Tibial nerve (tissue), 4 donors: Measurements from ENCODE around the gene OR6B2. TPM values are rescaled to one million over a fixed set of nuclear protein-coding genes. Genes with fewer than 3 reads are reported as not detected.

Experiments
- DNase-seq, 2 donors: peaks; one replicate each; pipeline ENCODE4 v3.0.0-alpha.2; 2019; ENCODE audit warnings: low spot score in 2 of 2
- H3K27ac ChIP-seq, 4 donors: fragments of 200-600 bp; sonication (generic) in 3 of 4; one replicate each; pipeline ENCODE4 v1.5.1; 2017 to 2019; ENCODE audit warnings: mild to moderate bottlenecking in 1 of 4
- H3K27me3 ChIP-seq, 2 donors: fragments of 200-600 bp; sonication (generic) in 1 of 2; one replicate each; pipeline versions ENCODE4 v1.5.1 to v1.6.0; 2017 to 2019
- H3K36me3 ChIP-seq, 3 donors: fragments of 200-600 bp; sonication (generic); one replicate each; pipeline ENCODE4 v1.5.1; 2018 to 2019
- H3K4me1 ChIP-seq, 4 donors: fragments of 200-600 bp; sonication (generic) in 3 of 4; one replicate each; pipeline ENCODE4 v1.5.1; 2017 to 2019
- H3K4me3 ChIP-seq, 4 donors: fragments of 200-600 bp; sonication (generic) in 3 of 4; one replicate each; pipeline ENCODE4 v1.5.1; 2017 to 2019; ENCODE audit warnings: mild to moderate bottlenecking in 1 of 4, moderate library complexity in 1 of 4
- H3K9me3 ChIP-seq, 4 donors: fragments of 200-600 bp; sonication (generic) in 3 of 4; one replicate each; pipeline ENCODE4 v1.5.1; 2017 to 2019
- EP300 ChIP-seq, 2 donors: sonication (generic); formaldehyde crosslinking; IDR thresholded peaks; one replicate each; pipeline ENCODE4 v1.6.1; 2017; ENCODE audit warnings: antibody characterized with exemption in 2 of 2, mild to moderate bottlenecking in 1 of 2
- POLR2A ChIP-seq, 2 donors: fragments of 450-650 bp; IDR thresholded peaks; one replicate each; pipeline ENCODE4 v1.6.1; 2017; ENCODE audit warnings: antibody characterized with exemption in 2 of 2, mild to moderate bottlenecking in 2 of 2, moderate library complexity in 2 of 2
- WGBS, 2 donors: methylation state at CpG; one replicate each; pipeline ENCODE4 v1.1.5; 2018; 5-methylcytosine and 5-hydroxymethylcytosine counted together
- total RNA-seq, 4 donors: library from RNA; depleted of rRNA; stranded (reverse); fragments of >200 nt; gene quantifications; one replicate each; pipeline ENCODE4 v1.1.0, GENCODE V29; 2016
- TF ChIP-seq, protein P1 (sequence below), 5 experiments: fragments of 200-600 bp in 3 of 5; fragments of 450-650 bp in 2 of 5; sonication (generic) in 3 of 5; IDR thresholded peaks; one replicate each; pipeline ENCODE4 v1.5.1; 2016 to 2019; ENCODE audit warnings: antibody characterized with exemption in 5 of 5, mild to moderate bottlenecking in 3 of 5, moderate library complexity in 2 of 5

The OR6B2 gene
- total RNA-seq, 4 donors from 2014 or later = 2.7 to 5.7 (median 3.1) TPM

DNA sequence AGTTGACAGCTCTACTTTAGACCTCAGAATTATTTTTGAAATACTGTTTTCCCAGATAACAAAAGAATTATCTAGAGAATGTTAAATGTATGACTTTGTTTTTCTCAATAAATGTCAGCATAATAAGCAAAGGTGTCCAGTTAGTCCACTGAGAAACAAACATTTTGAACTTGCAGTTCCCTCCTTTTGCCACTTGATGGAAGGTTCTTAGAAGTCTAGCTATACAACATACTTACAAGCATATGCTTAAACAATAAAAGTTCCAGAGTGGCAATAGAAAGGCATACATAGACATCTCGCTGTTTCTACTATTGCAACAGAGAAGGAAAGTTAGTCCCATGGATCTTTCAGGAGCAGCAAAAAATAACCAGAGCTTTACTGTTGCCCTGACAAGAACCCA is 16.9 kb downstream of the OR6B2 start:
- peaks cover 0 to 97% (median 39%) of the 10 kb centered on the region in 3 donors for H3K36me3 ChIP-seq

DNA sequence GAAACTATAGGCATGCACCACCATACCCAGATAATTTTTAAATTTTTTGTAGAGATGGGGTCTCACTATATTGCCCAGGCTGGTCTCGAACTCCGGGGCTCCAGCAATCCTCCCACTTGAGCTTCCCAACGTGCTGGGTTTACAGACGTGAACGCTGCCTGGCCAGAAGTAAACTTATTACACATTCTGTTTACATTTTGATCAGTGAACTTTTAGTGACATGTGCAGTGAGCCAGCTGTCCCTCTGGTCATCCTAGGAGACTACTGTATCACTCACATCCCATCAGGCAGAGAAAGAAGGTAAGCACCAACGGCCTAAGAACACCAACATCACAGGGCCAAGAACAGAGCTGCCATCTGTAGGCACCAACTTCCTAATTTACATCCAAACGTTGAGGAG is 27.2 kb downstream of the OR6B2 start:
- Histone ChIP-seq H3K36me3 (peaks cover 3 to 96% (median 9%) of the 10 kb centered on the region in 3 donors), H3K4me3 (no peak overlapping the region), H3K4me1 (no peaks in the 10 kb centered on the region), H3K27ac (no peak overlapping the region), H3K9me3 (no peaks in the 10 kb centered on the region), H3K27me3 (no peaks in the 10 kb centered on the region)
- DNase-seq = no peak
- TF ChIP-seq POLR2A (IDR thresholded peaks at IDR 0.05) (no peak), EP300 (IDR thresholded peaks at IDR 0.05) (no peak)
- TF ChIP-seq, protein P1, sequence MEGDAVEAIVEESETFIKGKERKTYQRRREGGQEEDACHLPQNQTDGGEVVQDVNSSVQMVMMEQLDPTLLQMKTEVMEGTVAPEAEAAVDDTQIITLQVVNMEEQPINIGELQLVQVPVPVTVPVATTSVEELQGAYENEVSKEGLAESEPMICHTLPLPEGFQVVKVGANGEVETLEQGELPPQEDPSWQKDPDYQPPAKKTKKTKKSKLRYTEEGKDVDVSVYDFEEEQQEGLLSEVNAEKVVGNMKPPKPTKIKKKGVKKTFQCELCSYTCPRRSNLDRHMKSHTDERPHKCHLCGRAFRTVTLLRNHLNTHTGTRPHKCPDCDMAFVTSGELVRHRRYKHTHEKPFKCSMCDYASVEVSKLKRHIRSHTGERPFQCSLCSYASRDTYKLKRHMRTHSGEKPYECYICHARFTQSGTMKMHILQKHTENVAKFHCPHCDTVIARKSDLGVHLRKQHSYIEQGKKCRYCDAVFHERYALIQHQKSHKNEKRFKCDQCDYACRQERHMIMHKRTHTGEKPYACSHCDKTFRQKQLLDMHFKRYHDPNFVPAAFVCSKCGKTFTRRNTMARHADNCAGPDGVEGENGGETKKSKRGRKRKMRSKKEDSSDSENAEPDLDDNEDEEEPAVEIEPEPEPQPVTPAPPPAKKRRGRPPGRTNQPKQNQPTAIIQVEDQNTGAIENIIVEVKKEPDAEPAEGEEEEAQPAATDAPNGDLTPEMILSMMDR (IDR thresholded peaks at IDR 0.05) = no peak
- 83 to 84% methylated on average over 7 of the region's 7 CpGs for WGBS, 2 donors

More for the DNA sequence above, 16.9 kb downstream of the OR6B2 start:
- WGBS, 2 donors = 63 to 92% methylated on average over 1 of the region's 1 CpG
- Histone ChIP-seq H3K27me3 (no peaks in the 10 kb centered on the region), H3K27ac (no peak overlapping the region), H3K4me1 (no peaks in the 10 kb centered on the region), H3K9me3 (no peaks in the 10 kb centered on the region), H3K4me3 (no peak overlapping the region)
- no peak for DNase-seq
- TF ChIP-seq POLR2A (IDR thresholded peaks at IDR 0.05) (no peak), EP300 (IDR thresholded peaks at IDR 0.05) (no peak)
- TF ChIP-seq, protein P1 (IDR thresholded peaks at IDR 0.05) = no peak

DNA sequence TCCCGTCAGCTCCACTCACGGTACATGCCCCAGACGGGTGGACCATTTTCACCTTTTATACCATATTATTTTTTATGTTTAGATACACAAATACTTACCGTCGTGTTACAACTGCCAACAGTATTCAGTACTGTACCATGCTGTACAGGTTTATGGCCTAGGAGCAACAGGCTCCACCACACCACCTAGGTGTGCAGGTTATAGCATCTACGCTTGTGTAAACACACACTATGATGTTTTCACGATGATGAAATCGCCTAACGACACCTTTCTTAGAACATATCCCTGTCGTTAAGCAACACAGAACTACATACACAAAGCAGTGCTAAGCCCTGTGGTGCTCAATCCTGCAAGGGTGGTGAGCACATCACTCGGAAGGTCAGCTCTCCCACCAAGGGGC is 29.6 kb downstream of the OR6B2 start:
- no peak overlapping the region for H3K4me3 ChIP-seq
- no peaks in the 10 kb centered on the region for H3K9me3 ChIP-seq
- no peak overlapping the region for H3K27ac ChIP-seq
- WGBS, 2 donors = 93% methylated on average over 11 of the region's 11 CpGs
- H3K36me3 ChIP-seq = peaks cover 3 to 84% (median 9%) of the 10 kb centered on the region in 3 donors
- no peaks in the 10 kb centered on the region for H3K4me1 ChIP-seq
- TF ChIP-seq, protein P1 (IDR thresholded peaks at IDR 0.05) = no peak
- TF ChIP-seq POLR2A (IDR thresholded peaks at IDR 0.05) = no peak
- no peak for TF ChIP-seq EP300 (IDR thresholded peaks at IDR 0.05)
- DNase-seq = no peak
- no peaks in the 10 kb centered on the region for H3K27me3 ChIP-seq

DNA sequence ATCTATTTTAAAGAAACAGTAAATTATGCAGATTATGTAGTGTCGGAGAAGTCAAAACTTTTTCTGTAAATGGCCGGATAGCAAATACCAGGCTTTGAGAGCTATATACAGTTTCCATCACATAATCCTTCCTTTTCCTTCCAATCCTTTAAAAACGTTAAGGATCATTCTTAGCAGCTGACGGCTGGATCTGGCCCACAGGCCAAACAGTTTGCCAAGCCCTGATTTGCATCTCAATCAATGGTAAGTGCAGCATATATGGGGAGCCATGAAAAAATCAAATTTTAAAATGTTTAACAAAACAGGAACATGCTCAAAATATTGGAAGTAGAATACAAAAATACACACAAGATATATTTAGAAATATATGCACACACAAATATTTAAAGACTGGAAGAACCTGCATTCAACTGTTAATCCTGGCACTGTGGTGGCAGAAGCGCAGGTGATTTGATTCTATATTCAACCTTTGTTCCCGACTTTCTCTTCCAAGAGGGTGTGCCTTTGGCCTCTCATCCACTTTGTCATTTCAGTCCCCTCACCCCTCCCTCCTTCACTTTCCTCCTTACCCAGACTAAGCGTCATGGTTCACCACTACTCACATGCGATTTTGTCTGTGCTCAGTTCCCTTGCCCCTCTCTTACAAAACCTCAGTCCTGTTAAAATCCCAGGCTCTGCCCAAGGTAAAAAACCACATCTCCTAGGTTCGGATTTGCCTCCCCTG is 32.4 kb downstream of the OR6B2 start:
- DNase-seq = no peak
- no peak overlapping the region for H3K4me3 ChIP-seq
- 77 to 78% methylated on average over 9 of the region's 9 CpGs for WGBS, 2 donors
- no peaks in the 10 kb centered on the region for H3K27me3 ChIP-seq
- H3K4me1 ChIP-seq = no peaks in the 10 kb centered on the region
- no peaks in the 10 kb centered on the region for H3K9me3 ChIP-seq
- peaks cover 3 to 80% (median 9%) of the 10 kb centered on the region in 3 donors for H3K36me3 ChIP-seq
- no peak overlapping the region for H3K27ac ChIP-seq
- TF ChIP-seq, protein P1 (IDR thresholded peaks at IDR 0.05) = no peak
- TF ChIP-seq EP300 (IDR thresholded peaks at IDR 0.05) (no peak), POLR2A (IDR thresholded peaks at IDR 0.05) (no peak)

DNA sequence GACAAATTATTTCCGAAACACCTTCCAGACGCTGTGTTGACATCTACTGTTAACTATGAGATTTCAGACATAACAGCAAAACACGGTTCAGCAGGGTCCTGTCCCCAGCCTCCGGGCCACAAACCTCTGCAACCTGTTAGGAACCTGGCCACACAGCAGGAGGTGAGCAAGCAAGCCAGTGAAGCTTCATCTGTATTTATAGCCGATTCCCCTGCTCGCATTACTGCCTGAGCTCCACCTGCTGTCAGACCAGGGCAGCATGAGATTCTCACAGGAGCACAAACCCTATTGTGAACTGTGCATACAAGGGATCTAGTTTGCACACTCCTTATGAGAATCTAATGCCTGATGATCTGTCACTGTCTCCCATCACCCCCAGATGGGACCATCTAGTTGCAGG is 36.1 kb downstream of the OR6B2 start:
- no peak overlapping the region for H3K4me3 ChIP-seq
- H3K27ac ChIP-seq = no peak overlapping the region
- peaks cover 0 to 9% (median 0%) of the 10 kb centered on the region in 4 donors for H3K4me1 ChIP-seq
- H3K36me3 ChIP-seq = peaks cover 0 to 68% (median 14%) of the 10 kb centered on the region in 3 donors
- no peak for DNase-seq
- H3K9me3 ChIP-seq = no peaks in the 10 kb centered on the region
- 90% methylated on average over 6 of the region's 6 CpGs for WGBS, 2 donors
- H3K27me3 ChIP-seq = no peaks in the 10 kb centered on the region
- no peak for TF ChIP-seq POLR2A (IDR thresholded peaks at IDR 0.05)
- TF ChIP-seq EP300 (IDR thresholded peaks at IDR 0.05) = no peak
